SK-N-SH (cell line): Measurements from ENCODE around the gene FBN1. TPM values are rescaled to one million over a fixed set of nuclear protein-coding genes. Genes with fewer than 3 reads are reported as not detected.
A peak's percentile ranks its signal among the peaks of the same experiment; 100 is the strongest.

Experiments
- CTCF ChIA-PET: fragments of 300-600, 350-600 bp; formaldehyde crosslinking; extraction: SDS; loops from one replicate; lab custom pipeline; 2021; lab: Yijun Ruan, JAX
- POLR2A ChIA-PET: fragments of 350-600 bp; sonication (Branson Sonifier 250); formaldehyde crosslinking; extraction: SDS; loops from one replicate; lab custom pipeline; 2020; ENCODE audit warnings: antibody characterized with exemption, inconsistent platforms; lab: Yijun Ruan, JAX
- DNase-seq: peaks from one replicate; pipeline ENCODE4 v3.0.0; 2012
- H2AFZ ChIP-seq: fragments of 200-600 bp; sonication (generic); 2 replicates; pipeline ENCODE4 v1.8.1; 2016; ENCODE audit warnings: antibody characterized with exemption, mild to moderate bottlenecking, low read depth
- H3F3A ChIP-seq: fragments of 200-600 bp; sonication (generic); replicated peaks from 2 replicates; pipeline ENCODE3; 2016; ENCODE audit warnings: antibody characterized with exemption, mild to moderate bottlenecking; ENCODE audit not compliant: insufficient read depth
- H3K27ac ChIP-seq, 2 experiments: fragments of 200-500 bp in 1 of 2; fragments of 200-600 bp in 1 of 2; sonication (Bioruptor generic) in 1 of 2; sonication (generic), shearing (Covaris generic) in 1 of 2; 2 replicates each; pipeline versions ENCODE4 v1.5.1 to v1.6.1; 2014 to 2016; ENCODE audit warnings: low read depth in 2 of 2, inconsistent platforms in 1 of 2, low read length in 1 of 2, mild to moderate bottlenecking in 1 of 2, mixed read lengths in 1 of 2
- H3K27me3 ChIP-seq: fragments of 200-600 bp; sonication (generic), shearing (Covaris generic); 2 replicates; pipeline ENCODE4 v1.6.1; 2016; ENCODE audit warnings: mixed run types; ENCODE audit not compliant: insufficient read depth
- H3K36me3 ChIP-seq, 2 experiments: fragments of 200-500 bp in 1 of 2; fragments of 200-600 bp in 1 of 2; sonication (Bioruptor generic) in 1 of 2; sonication (generic) in 1 of 2; replicated peaks in 1 of 2; 2 replicates each; pipeline versions ENCODE3 to v1.5.1; 2014 to 2016; ENCODE audit warnings: low read length in 1 of 2, mild to moderate bottlenecking in 1 of 2; ENCODE audit not compliant: insufficient read depth in 2 of 2, control insufficient read depth in 1 of 2
- H3K4me1 ChIP-seq, 2 experiments: fragments of 200-500 bp in 1 of 2; fragments of 200-600 bp in 1 of 2; sonication (Bioruptor generic) in 1 of 2; sonication (generic), shearing (Covaris generic) in 1 of 2; 2 replicates each; pipeline versions ENCODE4 v1.5.1 to v1.6.1; 2014 to 2016; ENCODE audit warnings: low read depth in 1 of 2, low read length in 1 of 2, mixed run types in 1 of 2; ENCODE audit not compliant: insufficient read depth in 2 of 2, control insufficient read depth in 1 of 2
- H3K4me2 ChIP-seq: fragments of 200-600 bp; sonication (generic), shearing (Covaris generic); 2 replicates; pipeline ENCODE4 v1.6.1; 2017; ENCODE audit warnings: mixed run types
- H3K4me3 ChIP-seq, 2 experiments: fragments of 200-500 bp in 1 of 2; fragments of 200-600 bp in 1 of 2; sonication (Bioruptor generic) in 1 of 2; sonication (generic), shearing (Covaris generic) in 1 of 2; 2 replicates each; pipeline versions ENCODE4 v1.5.1 to v1.8.1; 2014 to 2016; ENCODE audit warnings: low read depth in 2 of 2, inconsistent platforms in 1 of 2, low read length in 1 of 2, mild to moderate bottlenecking in 1 of 2, mixed read lengths in 1 of 2, moderate library complexity in 1 of 2
- H3K79me2 ChIP-seq: fragments of 200-600 bp; sonication (generic); 2 replicates; pipeline ENCODE4 v1.8.1; 2017; ENCODE audit warnings: mild to moderate bottlenecking; ENCODE audit not compliant: insufficient read depth
- H3K9ac ChIP-seq: fragments of 200-600 bp; sonication (generic); 2 replicates; pipeline ENCODE4 v1.6.1; 2017; ENCODE audit warnings: mixed run types
- H3K9me2 ChIP-seq: fragments of 200-600 bp; sonication (generic); 2 replicates; pipeline ENCODE4 v1.6.1; 2017; ENCODE audit warnings: mixed run types
- H3K9me3 ChIP-seq: fragments of 200-600 bp; sonication (generic); 2 replicates; pipeline ENCODE4 v1.6.1; 2017; ENCODE audit warnings: mixed run types, mild to moderate bottlenecking, moderate library complexity
- H4K20me1 ChIP-seq: fragments of 200-600 bp; sonication (generic); 2 replicates; pipeline ENCODE4 v1.6.1; 2017; ENCODE audit warnings: mild to moderate bottlenecking, mixed run types; ENCODE audit not compliant: insufficient read depth
- CHD2 ChIP-seq: fragments of 150-350 bp; IDR thresholded peaks from 2 replicates; pipeline ENCODE4 v1.6.1; 2018; ENCODE audit warnings: low read length; ENCODE audit not compliant: partially characterized antibody
- EP300 ChIP-seq, 2 experiments: IDR thresholded peaks; 2 replicates each; pipeline versions ENCODE4 v1.4.0 to v1.6.1; 2012; ENCODE audit warnings: borderline replicate concordance in 1 of 2, low read depth in 1 of 2, low read length in 1 of 2
- EZH2phosphoT487 ChIP-seq: fragments of 200-600 bp; sonication (generic); IDR thresholded peaks from 2 replicates; pipeline ENCODE4 v1.6.1; 2017; ENCODE audit warnings: low read depth, mixed run types, mild to moderate bottlenecking, antibody characterized with exemption, moderate library complexity, borderline replicate concordance
- FOSL2 ChIP-seq: IDR thresholded peaks from 2 replicates; pipeline ENCODE4 v1.4.0; 2012; ENCODE audit warnings: low read depth, mild to moderate bottlenecking, moderate library complexity, borderline replicate concordance
- GABPA ChIP-seq: IDR thresholded peaks from 2 replicates; pipeline ENCODE4 v1.4.0; 2012; ENCODE audit warnings: low read depth, mild to moderate bottlenecking
- JUND ChIP-seq: IDR thresholded peaks from 2 replicates; pipeline ENCODE4 v1.4.0; 2012
- MEF2A ChIP-seq: IDR thresholded peaks from 2 replicates; pipeline ENCODE4 v1.4.0; 2012; ENCODE audit warnings: low read depth, borderline replicate concordance
- MXI1 ChIP-seq: IDR thresholded peaks from 2 replicates; pipeline ENCODE4 v1.6.1; 2012; ENCODE audit warnings: mild to moderate bottlenecking, low read depth, low read length, improper control_type of control experiment
- NFIC ChIP-seq: IDR thresholded peaks from 2 replicates; pipeline ENCODE4 v1.4.0; 2012; ENCODE audit warnings: borderline replicate concordance
- RAD21 ChIP-seq: IDR thresholded peaks from 2 replicates; pipeline ENCODE4 v1.6.1; 2012; ENCODE audit warnings: mild to moderate bottlenecking, low read length
- RFX5 ChIP-seq: IDR thresholded peaks from 2 replicates; pipeline ENCODE4 v1.6.1; 2012; ENCODE audit warnings: mild to moderate bottlenecking, improper control_type of control experiment, low read length
- TAF1 ChIP-seq: IDR thresholded peaks from 2 replicates; pipeline ENCODE4 v1.6.1; 2012; ENCODE audit warnings: low read depth, mild to moderate bottlenecking, low read length, moderate library complexity, borderline replicate concordance
- TCF12 ChIP-seq: IDR thresholded peaks from 2 replicates; pipeline ENCODE4 v1.4.0; 2012
- YY1 ChIP-seq: IDR thresholded peaks from 2 replicates; pipeline ENCODE4 v1.4.0; 2012; ENCODE audit warnings: low read depth, mild to moderate bottlenecking
- WGBS: methylation state at CpG from one replicate; pipeline ENCODE4 v1.1.6; 2017; ENCODE audit warnings: low lambda C conversion rate; 5-methylcytosine and 5-hydroxymethylcytosine counted together
- polyA plus RNA-seq, 3 experiments: library from polyadenylated mRNA; depleted of rRNA; stranded (reverse); fragments of >200 nt; gene quantifications; 2 replicates each; pipeline ENCODE4 v1.2.3, GENCODE V29; 2012
- TF ChIP-seq, protein P1 (sequence below): fragments of 200-600 bp; sonication (generic); IDR thresholded peaks from 2 replicates; pipeline ENCODE4 v1.6.1; 2017; ENCODE audit warnings: antibody characterized with exemption, mild to moderate bottlenecking, moderate library complexity
- TF ChIP-seq, protein P2 (sequence below): IDR thresholded peaks from 2 replicates; pipeline ENCODE4 v1.6.1; 2012; ENCODE audit warnings: mild to moderate bottlenecking, low read depth, low read length, moderate library complexity
- TF ChIP-seq, protein P3 (sequence below): IDR thresholded peaks from 2 replicates; pipeline ENCODE4; 2012
- TF ChIP-seq, protein P4 (sequence below): IDR thresholded peaks from 2 replicates; pipeline ENCODE4 v1.4.0; 2012; ENCODE audit warnings: low read depth, borderline replicate concordance

Gene FBN1
- polyA plus RNA-seq, 1 of the 3 experiments (the other 2 are of a cell fraction) = 248 TPM

DNA sequence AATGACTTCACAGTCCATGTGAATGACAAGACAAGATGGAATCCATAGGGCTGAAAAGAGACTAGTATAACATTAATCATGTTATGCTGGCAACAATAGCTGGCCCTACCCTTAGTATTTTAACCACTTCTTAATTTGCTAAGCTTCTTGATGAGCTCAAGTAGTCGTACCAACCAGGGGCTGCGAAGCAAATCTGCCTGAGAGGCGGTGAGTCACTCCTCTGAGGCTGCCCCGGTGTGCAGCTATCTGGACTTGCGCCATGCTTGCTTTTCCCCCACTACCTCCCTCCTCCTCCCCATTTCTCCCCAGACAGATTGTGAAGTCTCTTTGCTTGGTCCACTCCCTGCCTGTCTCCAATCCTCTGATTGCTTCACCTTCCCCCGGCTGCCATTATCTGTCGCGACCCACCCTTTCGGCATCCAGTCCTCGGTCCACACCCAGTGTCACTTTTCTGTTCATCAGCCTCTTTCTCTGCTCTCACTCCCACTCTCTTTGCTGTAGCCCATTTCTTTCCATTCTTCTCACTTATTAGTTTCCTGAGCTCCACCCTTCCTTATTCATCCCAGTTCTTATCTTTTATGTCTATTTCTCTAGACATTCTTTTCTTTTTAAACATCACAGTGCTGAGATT, 271.6 kb downstream of the FBN1 start:
- Histone ChIP-seq H3K9me3 (no peaks in the 10 kb centered on the region), H3F3A (peaks cover 21% of the 10 kb centered on the region), H3K27me3 (no peaks in the 10 kb centered on the region), H3K4me3 (no peak overlapping the region), H3K4me2 (peak overlapping the region; percentile 47), H3K9ac (peak overlapping the region; percentile 31; the same call in 1 of the 2 replicates), H3K4me1 (peaks cover 0 to 3% of the 10 kb centered on the region in 2 experiments; a peak in 1 of 4 replicates), H4K20me1 (no peaks in the 10 kb centered on the region), H3K36me3 (no peaks in the 10 kb centered on the region), H3K27ac (peak overlapping the region in 1 of 2 experiments; percentile 83; a peak in 2 of 4 replicates), H3K9me2 (no peaks in the 10 kb centered on the region), H3K79me2 (no peaks in the 10 kb centered on the region), H2AFZ (peak overlapping the region; percentile 71; the same call in 1 of the 2 replicates)
- DNase-seq = no peak
- POLR2A ChIA-PET = no interaction called here
- TF ChIP-seq YY1 (no peak), EP300 (IDR thresholded peaks at IDR 0.05; ENCODE audit: borderline replicate concordance in 1 of 2, low read depth in 1 of 2, low read length in 1 of 2) (peak in 1 of 2 experiments; percentile 31; a peak in 1 of 4 replicates), EZH2phosphoT487 (no peak), NFIC (peak; percentile 79), TCF12 (peak; percentile 65), RFX5 (no peak), MXI1 (no peak), CHD2 (no peak), GABPA (no peak), FOSL2 (peak; percentile 91), JUND (peak; percentile 59), TAF1 (no peak), MEF2A (no peak), RAD21 (no peak)
- TF ChIP-seq, protein P1, sequence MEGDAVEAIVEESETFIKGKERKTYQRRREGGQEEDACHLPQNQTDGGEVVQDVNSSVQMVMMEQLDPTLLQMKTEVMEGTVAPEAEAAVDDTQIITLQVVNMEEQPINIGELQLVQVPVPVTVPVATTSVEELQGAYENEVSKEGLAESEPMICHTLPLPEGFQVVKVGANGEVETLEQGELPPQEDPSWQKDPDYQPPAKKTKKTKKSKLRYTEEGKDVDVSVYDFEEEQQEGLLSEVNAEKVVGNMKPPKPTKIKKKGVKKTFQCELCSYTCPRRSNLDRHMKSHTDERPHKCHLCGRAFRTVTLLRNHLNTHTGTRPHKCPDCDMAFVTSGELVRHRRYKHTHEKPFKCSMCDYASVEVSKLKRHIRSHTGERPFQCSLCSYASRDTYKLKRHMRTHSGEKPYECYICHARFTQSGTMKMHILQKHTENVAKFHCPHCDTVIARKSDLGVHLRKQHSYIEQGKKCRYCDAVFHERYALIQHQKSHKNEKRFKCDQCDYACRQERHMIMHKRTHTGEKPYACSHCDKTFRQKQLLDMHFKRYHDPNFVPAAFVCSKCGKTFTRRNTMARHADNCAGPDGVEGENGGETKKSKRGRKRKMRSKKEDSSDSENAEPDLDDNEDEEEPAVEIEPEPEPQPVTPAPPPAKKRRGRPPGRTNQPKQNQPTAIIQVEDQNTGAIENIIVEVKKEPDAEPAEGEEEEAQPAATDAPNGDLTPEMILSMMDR = no peak
- TF ChIP-seq, protein P2, sequence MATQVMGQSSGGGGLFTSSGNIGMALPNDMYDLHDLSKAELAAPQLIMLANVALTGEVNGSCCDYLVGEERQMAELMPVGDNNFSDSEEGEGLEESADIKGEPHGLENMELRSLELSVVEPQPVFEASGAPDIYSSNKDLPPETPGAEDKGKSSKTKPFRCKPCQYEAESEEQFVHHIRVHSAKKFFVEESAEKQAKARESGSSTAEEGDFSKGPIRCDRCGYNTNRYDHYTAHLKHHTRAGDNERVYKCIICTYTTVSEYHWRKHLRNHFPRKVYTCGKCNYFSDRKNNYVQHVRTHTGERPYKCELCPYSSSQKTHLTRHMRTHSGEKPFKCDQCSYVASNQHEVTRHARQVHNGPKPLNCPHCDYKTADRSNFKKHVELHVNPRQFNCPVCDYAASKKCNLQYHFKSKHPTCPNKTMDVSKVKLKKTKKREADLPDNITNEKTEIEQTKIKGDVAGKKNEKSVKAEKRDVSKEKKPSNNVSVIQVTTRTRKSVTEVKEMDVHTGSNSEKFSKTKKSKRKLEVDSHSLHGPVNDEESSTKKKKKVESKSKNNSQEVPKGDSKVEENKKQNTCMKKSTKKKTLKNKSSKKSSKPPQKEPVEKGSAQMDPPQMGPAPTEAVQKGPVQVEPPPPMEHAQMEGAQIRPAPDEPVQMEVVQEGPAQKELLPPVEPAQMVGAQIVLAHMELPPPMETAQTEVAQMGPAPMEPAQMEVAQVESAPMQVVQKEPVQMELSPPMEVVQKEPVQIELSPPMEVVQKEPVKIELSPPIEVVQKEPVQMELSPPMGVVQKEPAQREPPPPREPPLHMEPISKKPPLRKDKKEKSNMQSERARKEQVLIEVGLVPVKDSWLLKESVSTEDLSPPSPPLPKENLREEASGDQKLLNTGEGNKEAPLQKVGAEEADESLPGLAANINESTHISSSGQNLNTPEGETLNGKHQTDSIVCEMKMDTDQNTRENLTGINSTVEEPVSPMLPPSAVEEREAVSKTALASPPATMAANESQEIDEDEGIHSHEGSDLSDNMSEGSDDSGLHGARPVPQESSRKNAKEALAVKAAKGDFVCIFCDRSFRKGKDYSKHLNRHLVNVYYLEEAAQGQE = no peak
- TF ChIP-seq, protein P3, sequence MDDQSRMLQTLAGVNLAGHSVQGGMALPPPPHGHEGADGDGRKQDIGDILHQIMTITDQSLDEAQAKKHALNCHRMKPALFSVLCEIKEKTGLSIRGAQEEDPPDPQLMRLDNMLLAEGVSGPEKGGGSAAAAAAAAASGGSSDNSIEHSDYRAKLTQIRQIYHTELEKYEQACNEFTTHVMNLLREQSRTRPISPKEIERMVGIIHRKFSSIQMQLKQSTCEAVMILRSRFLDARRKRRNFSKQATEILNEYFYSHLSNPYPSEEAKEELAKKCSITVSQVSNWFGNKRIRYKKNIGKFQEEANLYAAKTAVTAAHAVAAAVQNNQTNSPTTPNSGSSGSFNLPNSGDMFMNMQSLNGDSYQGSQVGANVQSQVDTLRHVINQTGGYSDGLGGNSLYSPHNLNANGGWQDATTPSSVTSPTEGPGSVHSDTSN = peak; percentile 69
- TF ChIP-seq, protein P4, sequence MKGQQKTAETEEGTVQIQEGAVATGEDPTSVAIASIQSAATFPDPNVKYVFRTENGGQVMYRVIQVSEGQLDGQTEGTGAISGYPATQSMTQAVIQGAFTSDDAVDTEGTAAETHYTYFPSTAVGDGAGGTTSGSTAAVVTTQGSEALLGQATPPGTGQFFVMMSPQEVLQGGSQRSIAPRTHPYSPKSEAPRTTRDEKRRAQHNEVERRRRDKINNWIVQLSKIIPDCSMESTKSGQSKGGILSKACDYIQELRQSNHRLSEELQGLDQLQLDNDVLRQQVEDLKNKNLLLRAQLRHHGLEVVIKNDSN = no peak
- WGBS = 41% methylated on average over 10 of the region's 10 CpGs
- CTCF ChIA-PET = interaction anchor here (0.6 to 1.8 kb wide), 4 partner anchors 12 to 309 kb away, joined by 3 to 10 read pairs (median 4); no protein-coding TSS in a partner anchor
